GM21717 (cell line): ENCODE results near the gene D2HGDH.
"Not testable (repeated sequence)": the region's sequence is repeated elsewhere in the genome, so short reads cannot be mapped to it uniquely, and the experiment has no call there.

Experiments used
- ATAC-seq: cut with Tn5 transposase; IDR thresholded peaks from one replicate; pipeline ENCODE4 v1.9.1; 2021; ENCODE audit warnings: mild to moderate bottlenecking, moderate library complexity; ENCODE audit not compliant: unreplicated experiment

D2HGDH gene

DNA sequence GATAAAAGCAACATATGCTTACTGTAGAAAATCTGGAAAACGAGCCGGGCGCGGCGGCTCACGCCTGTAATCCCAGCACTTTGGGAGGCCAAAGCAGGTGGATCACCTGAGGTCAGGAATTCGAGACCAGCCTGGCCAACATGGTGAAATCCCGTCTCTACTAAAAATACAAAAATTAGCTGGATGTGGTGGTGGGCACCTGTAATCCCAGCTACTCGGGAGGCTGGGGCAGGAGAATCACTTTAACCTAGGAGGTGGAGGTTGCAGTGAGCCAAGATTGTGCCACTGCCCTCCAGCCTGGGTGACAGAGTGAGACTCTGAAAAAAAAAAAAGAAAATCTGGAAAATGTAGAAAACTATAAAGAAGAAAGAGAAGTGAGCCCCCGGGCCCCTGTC, 83.4 kb downstream of the D2HGDH start:
- ATAC-seq = not testable (repeated sequence)
